IMR-90 (cell line): ENCODE results near the gene PRF1.

Experiments
- CEBPB ChIP-seq: IDR thresholded peaks from 2 replicates; pipeline ENCODE4 v1.6.1; 2012; ENCODE audit warnings: low read depth, low read length, improper control_type of control experiment
- MAFK ChIP-seq: IDR thresholded peaks from 2 replicates; pipeline ENCODE4 v1.6.1; 2012; ENCODE audit warnings: low read depth, low read length, improper control_type of control experiment
- MAZ ChIP-seq: IDR thresholded peaks from 2 replicates; pipeline ENCODE4 v1.6.1; 2012; ENCODE audit warnings: low read depth, mild to moderate bottlenecking, low read length, improper control_type of control experiment, moderate library complexity, borderline replicate concordance
- MXI1 ChIP-seq: IDR thresholded peaks from 2 replicates; pipeline ENCODE4 v1.6.1; 2012; ENCODE audit warnings: low read depth, mild to moderate bottlenecking, low read length, moderate library complexity, borderline replicate concordance
- NFE2L2 ChIP-seq: fragments of 150-350 bp; IDR thresholded peaks from 2 replicates; pipeline ENCODE4 v1.6.1; 2016; ENCODE audit warnings: low read depth, mild to moderate bottlenecking, low read length
- POLR2A ChIP-seq: IDR thresholded peaks from 2 replicates; pipeline ENCODE4 v1.6.1; 2012; ENCODE audit warnings: mild to moderate bottlenecking, low read depth, low read length
- RAD21 ChIP-seq: IDR thresholded peaks from 2 replicates; pipeline ENCODE4 v1.6.1; 2012; ENCODE audit warnings: low read length, improper control_type of control experiment
- RCOR1 ChIP-seq: IDR thresholded peaks from 2 replicates; pipeline ENCODE4 v1.6.1; 2012; ENCODE audit warnings: mild to moderate bottlenecking, low read length, improper control_type of control experiment; ENCODE audit not compliant: insufficient replicate concordance
- RFX5 ChIP-seq: IDR thresholded peaks from 2 replicates; pipeline ENCODE4 v1.8.0; 2012; ENCODE audit warnings: low read depth, mild to moderate bottlenecking, low read length, moderate library complexity
- SMC3 ChIP-seq: fragments of 150-350 bp; IDR thresholded peaks from 2 replicates; pipeline ENCODE4 v1.6.1; 2016; ENCODE audit warnings: low read depth, mild to moderate bottlenecking, antibody characterized with exemption, low read length, moderate library complexity
- TF ChIP-seq, protein P1 (sequence below): conservative IDR thresholded peaks from 2 replicates; pipeline ENCODE4 v1.5.1; 2012; ENCODE audit warnings: mild to moderate bottlenecking, low read depth, low read length, improper control_type of control experiment
- TF ChIP-seq, protein P2 (sequence below): fragments of 150-350 bp; IDR thresholded peaks from 2 replicates; pipeline ENCODE4 v1.6.1; 2016; ENCODE audit warnings: low read depth, mild to moderate bottlenecking, low read length, moderate library complexity, borderline replicate concordance
- TF ChIP-seq, protein P3 (sequence below): fragments of 150-350 bp; IDR thresholded peaks from 2 replicates; pipeline ENCODE4 v1.6.1; 2017; ENCODE audit warnings: mild to moderate bottlenecking, antibody characterized with exemption, low read length, low read depth

- TF ChIP-seq MAFK (no peak), POLR2A (no peak), MAZ (no peak), CEBPB (no peak), NFE2L2 (no peak), RCOR1 (no peak), RAD21 (no peak), SMC3 (no peak), RFX5 (no peak), MXI1 (no peak)
- TF ChIP-seq, protein P1, sequence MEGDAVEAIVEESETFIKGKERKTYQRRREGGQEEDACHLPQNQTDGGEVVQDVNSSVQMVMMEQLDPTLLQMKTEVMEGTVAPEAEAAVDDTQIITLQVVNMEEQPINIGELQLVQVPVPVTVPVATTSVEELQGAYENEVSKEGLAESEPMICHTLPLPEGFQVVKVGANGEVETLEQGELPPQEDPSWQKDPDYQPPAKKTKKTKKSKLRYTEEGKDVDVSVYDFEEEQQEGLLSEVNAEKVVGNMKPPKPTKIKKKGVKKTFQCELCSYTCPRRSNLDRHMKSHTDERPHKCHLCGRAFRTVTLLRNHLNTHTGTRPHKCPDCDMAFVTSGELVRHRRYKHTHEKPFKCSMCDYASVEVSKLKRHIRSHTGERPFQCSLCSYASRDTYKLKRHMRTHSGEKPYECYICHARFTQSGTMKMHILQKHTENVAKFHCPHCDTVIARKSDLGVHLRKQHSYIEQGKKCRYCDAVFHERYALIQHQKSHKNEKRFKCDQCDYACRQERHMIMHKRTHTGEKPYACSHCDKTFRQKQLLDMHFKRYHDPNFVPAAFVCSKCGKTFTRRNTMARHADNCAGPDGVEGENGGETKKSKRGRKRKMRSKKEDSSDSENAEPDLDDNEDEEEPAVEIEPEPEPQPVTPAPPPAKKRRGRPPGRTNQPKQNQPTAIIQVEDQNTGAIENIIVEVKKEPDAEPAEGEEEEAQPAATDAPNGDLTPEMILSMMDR, result no peak
- TF ChIP-seq, protein P2, sequence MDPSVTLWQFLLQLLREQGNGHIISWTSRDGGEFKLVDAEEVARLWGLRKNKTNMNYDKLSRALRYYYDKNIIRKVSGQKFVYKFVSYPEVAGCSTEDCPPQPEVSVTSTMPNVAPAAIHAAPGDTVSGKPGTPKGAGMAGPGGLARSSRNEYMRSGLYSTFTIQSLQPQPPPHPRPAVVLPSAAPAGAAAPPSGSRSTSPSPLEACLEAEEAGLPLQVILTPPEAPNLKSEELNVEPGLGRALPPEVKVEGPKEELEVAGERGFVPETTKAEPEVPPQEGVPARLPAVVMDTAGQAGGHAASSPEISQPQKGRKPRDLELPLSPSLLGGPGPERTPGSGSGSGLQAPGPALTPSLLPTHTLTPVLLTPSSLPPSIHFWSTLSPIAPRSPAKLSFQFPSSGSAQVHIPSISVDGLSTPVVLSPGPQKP, result no peak
- TF ChIP-seq, protein P3, sequence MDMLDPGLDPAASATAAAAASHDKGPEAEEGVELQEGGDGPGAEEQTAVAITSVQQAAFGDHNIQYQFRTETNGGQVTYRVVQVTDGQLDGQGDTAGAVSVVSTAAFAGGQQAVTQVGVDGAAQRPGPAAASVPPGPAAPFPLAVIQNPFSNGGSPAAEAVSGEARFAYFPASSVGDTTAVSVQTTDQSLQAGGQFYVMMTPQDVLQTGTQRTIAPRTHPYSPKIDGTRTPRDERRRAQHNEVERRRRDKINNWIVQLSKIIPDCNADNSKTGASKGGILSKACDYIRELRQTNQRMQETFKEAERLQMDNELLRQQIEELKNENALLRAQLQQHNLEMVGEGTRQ, result no peak
These were observed 45.9 kb upstream of the PRF1 start for GRCh38 chr10:70648427-70648826.
